HG03066 (cell line): Measurements from ENCODE around the gene SLC25A48.
"Not testable (repeated sequence)": the region's sequence is repeated elsewhere in the genome, so short reads cannot be mapped to it uniquely, and the experiment has no call there.

Experiments
- ATAC-seq: cut with Tn5 transposase; IDR thresholded peaks from one replicate; pipeline ENCODE4 v1.9.1; 2021; ENCODE audit warnings: low read depth; ENCODE audit not compliant: unreplicated experiment

Gene SLC25A48

GRCh38 chr5:135829179-135829578, 5.3 kb upstream of the SLC25A48 start:
- ATAC-seq = no peak

- no peak for ATAC-seq
These were observed 4.6 kb upstream of the SLC25A48 start for GRCh38 chr5:135829681-135830383.

DNA sequence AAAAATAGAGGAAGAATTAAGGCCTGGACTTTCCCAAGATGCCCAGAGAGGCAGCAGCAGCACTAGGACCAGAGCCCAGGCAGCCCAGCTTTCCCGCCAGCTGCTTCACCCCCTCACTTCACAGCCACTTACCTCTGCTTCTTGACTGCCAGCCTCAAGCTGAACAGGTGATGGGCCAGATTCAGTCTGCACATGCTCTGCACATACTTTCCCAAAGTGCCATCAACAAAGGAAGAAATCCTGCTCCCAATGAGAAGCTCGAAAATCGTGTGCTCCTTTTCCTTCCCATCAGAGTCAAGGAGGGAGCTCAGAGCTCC, 4.1 kb upstream of the SLC25A48 start:
- no peak for ATAC-seq

DNA sequence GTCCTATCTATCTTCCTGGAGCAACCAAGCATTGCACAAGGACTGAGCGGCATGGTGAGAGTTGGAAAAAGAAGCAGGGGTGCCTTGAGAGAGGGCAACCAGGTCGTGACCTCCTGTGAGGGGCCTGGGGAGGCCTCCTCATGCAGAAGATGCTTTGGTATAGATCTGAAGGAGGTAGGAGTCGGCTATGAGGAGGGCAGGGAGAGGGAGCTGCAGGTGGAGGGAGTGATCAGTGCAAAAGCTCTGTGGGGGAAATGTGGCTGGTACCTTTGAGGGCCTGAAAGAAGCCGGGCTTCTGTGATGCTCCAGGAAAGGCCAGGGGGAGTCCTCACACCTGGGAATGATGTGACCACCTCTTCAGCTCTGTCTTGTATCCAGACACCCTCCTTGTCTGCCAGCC, 3.6 kb upstream of the SLC25A48 start:
- ATAC-seq = no peak

- ATAC-seq = no peak
These were observed 3.0 kb upstream of the SLC25A48 start for GRCh38 chr5:135831439-135831838.

GRCh38 chr5:135831851-135832555, 2.5 kb upstream of the SLC25A48 start:
- no peak for ATAC-seq

DNA sequence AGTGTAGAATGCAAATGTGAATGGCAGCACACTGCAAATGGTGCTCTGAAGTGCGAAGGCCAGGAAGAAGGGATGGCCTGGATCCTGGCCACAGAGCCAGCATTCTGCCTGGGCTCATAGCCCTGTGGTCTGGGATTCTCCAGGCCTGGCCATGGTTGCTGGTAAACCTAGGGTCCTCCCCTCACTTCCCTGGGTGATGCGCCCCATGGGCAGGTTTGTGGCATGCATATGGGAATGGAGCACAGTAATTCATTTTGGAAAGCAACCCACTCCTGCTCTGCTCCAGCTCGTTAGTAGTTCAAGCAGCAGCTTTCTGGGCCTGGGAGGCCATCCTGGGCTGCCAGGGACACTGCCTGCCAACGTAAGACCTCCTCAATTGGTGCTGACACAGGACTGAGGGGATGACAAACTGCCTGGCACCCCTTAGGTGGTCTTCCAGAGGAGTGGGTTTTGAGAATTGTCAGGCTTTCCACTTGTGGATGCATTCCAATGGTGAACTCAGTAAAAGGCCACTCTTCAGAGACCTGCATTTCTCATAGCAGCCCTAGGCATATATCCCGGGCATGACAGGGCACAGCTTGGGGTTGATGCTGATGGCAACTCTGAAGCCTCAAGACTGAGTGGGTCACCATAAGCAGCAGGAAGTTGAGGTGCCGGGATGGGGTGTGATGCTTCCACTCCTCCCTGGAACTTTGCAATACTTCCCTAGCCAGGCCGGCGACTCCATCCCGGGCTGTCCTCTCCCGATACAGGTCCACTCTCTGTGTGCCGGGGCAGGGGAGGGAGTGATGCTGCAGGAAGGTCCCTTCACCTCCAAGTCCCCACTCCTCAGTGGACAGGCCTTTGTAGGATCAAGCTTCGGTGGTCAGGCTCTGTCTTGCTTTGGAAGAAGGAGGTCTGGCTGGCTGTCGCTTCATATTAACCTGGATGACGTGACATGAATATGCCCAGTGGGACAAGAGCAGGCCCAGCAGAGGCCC, 1.2 kb upstream of the SLC25A48 start:
- no peak for ATAC-seq

DNA sequence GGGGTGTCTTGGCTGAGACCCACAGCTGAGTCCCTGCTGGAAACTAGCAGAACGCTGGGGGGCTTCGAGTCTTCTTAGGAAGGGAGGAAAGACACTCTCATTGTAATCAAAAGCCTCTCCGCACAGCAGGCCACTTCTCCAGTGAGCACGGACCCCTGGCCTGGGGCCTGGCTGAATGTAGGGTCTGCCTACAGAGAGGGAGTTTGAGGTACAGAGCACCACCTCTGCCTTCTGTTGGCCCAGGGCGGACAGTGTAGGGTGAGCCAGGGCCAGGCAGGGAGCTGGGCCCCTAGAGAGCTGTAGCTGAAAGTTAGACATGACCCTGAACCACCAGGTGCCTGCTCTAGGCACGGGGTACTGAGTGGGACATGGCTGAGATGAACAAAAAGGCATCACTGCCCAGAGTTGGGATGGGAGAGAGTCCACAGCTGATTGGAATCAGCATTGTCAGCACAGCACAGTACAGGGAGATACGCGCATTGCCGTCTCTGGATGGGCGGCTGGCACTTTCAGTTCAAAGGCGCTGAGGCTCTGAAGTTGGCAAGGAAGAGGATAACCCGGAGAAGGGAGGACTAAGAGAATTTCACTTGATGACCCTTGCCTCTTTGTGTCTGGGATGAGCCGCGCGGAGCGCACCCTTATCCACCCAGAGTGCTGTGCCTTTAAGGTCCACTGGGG, 363 bp upstream of the SLC25A48 start:
- no peak for ATAC-seq

DNA sequence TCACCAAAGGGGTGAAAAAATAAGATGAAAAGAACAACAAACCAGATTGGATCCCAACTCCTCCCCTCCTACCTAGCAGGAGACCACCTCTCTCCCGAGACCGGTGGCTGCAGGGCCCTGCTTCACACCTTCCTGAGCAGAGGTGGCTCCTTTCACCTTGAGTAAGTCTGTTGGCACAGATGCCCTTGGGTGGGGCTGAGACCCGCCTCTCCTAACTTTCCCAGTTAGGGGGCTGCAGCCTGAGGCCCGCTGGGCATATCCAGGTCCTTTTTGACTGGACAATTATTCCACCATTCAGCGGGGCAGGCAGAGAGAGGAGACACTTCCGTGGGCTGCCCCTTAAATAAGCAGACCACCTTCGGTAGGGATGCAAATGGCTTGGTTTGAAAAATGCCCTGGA, 1.3 kb downstream of the SLC25A48 start:
- no peak for ATAC-seq

DNA sequence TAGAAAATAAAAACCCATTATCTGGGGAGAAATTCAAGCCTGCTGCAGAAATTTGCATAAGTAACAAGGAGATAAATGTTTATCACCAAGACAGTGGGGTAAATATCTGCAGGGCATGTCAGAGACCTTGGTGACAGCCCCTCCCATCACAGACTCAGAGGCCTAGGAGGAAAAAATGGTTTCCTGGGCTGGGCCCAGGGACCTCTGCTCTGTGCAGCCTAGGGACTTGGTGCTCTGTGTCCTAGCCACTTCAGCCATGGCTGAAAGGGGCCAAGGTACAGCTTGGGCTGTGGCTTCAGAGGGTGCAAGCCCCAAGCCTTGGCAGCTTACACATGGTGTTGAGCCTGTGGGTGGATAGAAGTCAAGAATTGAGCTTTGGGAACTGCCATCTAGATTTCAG, 3.9 kb downstream of the SLC25A48 start:
- not testable (repeated sequence) for ATAC-seq

DNA sequence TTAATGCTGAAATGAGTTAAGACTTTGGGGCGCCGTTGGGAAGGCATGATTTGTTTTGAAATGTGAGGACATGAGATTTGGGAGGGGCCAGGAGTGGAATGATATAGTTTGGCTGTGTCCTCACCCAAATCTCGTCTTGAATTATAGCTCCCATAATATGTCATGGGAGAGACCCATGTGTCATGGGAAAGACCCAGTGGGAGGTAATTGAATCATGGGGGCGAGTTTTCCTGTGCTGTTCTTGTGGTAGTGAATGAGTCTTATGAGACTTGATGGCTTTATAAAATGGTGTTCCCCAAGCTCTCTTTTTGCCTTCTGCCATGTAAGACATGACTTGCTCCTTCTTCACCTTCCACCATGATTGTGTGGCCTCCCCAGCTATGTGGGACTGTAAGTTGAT, 5.1 kb downstream of the SLC25A48 start:
- no peak for ATAC-seq

GRCh38 chr5:135840959-135841358, 6.5 kb downstream of the SLC25A48 start:
- no peak for ATAC-seq

DNA sequence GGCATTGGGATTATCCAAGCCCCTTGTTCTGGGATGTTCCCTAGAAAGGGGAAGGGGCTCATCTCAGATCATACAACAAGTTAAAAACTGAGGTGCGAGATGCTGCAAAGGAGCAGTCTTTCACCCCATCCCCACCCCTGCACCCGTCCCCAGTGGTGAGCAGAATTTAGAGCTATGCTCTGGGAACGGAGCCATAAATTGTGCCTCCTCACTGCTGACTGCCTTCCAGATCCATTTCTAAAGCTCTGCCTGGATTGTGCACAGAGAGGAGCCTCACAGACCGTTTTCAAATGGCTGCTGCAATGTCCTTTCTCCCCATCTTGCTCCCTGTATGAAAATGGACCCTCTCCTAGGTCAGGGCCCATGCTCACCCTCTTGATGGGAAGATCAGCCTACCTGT, 8.3 kb downstream of the SLC25A48 start:
- ATAC-seq = no peak

DNA sequence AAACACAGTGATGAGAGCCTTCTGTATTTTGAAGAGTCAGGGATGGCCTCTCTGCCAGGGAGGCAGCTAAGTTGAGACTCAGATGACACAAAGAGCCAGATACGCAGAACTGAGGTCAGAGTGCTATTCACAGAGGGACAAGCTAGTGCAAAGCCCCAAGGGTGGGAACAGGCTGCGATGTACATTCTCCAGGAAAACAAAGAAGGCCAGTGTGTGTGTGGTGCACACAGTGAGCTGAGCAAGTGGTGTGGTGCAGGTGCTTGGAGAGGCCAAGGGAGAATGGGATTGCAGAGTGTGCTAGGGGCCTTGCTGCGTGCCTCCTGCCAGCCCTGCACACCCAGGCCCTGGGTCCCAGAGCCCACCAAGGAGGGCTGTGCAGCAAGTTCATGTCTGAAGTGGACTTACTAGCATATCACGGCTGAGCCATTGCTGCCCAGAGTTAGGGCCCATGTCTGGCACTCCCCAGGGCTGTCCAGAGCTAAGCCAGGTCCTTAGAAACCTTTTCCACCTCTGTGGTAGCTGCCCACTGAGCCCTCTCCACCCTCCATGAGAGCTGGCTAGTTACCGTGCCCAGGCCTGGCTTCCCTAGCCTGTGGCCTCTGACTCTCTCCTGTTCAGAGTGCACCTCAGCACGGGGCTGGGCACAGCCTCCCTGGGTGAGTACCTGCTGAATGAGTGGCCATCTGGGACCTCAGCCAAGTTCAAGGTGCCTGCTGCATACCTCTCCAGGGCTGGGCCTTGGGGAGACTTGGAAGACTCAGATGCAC, 9.3 kb downstream of the SLC25A48 start:
- ATAC-seq = no peak

DNA sequence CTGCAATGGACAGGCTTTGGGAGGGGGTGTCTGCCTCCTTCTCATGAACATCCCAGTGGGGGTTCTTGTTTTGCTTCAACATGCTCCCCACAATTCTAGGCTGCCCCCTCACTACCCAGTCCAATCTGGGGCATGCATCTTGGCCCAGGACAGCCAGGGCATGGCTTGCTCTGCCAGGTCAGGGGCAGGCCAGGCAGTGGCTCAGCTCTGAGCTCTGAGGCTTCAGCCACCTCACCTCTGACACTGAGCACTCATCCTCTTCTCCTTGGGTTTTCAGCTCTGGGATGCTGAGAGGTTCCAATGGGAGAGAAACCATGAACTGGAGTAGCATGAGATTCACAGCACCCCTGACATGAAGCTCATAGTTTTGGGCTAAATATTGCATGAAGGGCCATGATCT, 11.8 kb downstream of the SLC25A48 start:
- ATAC-seq = no peak

- ATAC-seq = no peak
These were observed 13.5 kb downstream of the SLC25A48 start for GRCh38 chr5:135847976-135848375.

- no peak for ATAC-seq
These were observed 15.8 kb downstream of the SLC25A48 start for GRCh38 chr5:135850231-135850630.

DNA sequence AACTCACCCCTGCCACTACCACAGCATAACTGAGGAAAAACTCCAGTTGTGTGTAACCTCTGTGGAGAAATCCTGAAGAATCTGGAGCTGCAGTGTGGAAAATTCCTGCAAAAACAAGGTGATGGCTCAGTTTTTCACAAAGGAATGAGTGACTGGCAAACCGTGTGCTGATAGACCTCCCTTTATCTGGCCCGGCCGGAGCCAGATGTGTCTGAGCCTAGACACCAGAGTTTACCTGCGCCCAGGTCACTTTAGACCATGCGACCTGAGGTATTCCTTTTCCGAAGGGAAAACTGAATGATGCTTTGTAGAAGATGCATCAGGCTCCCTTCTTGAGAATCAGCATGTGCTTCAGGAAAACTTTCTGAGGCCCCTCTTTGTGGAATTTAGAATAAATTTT, 16.2 kb downstream of the SLC25A48 start:
- ATAC-seq = no peak

DNA sequence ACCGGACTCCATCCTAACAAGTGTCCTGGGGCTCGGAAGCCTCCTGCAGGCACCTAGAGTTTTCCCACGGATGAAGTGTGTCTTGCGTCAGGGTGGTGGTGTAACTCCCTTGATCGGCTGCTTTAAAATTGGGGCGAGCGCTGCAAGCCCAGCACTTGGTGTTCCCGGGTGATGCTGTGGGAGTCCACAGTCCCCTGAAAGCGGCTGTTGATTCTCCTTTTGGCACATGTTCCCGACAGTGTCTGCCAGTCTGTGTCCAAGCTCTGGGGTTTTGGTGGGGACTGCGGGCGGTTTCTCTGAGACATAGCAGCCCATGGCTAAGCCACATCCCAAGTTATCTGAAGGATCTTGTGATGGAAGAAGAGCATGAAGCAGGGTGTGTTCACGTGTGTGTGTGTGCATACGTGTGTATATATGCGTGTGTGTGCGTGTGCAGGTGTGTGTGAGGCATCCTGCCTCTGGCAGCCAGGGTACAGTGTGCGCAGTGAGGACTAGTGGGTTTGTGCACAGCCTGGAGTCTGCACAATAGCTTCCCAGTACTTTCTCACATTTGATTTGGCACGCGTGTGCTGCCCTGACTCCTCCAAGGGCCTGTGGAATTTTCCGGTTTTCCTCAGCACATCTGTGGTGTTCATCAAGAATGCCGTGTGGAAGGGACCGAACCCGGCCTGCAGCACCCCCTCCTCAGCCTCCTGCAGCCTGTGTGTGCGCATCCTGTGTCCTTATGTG, 16.9 kb downstream of the SLC25A48 start:
- no peak for ATAC-seq
